Endometrial microvascular endothelial cells (primary cell): Measurements from ENCODE around the gene CORO2B. TPM values are rescaled to one million over a fixed set of nuclear protein-coding genes. Genes with fewer than 3 reads are reported as not detected.

Experiments used
- in situ Hi-C: cut with HindIII; loops from 2 replicates; pipeline ENCODE4 v1.10.0; 2017; ENCODE audit warnings: low sequenced_read_pairs, low pct_unique_long_range_greater_than_20kb; ENCODE audit errors: inconsistent ontology term
- total RNA-seq: library from RNA; depleted of rRNA; stranded (reverse); fragments of >200 nt; gene quantifications from one replicate; pipeline ENCODE4 v1.2.3, GENCODE V29; 2015; ENCODE audit errors: inconsistent ontology term

CORO2B gene
- total RNA-seq, 1 donor from 2014 or later: 4.0 TPM

GRCh38 chr15:68700455-68701123, 121.8 kb downstream of the CORO2B start:
- in situ Hi-C loops: no loop called here

- in situ Hi-C loops: no loop called here
Measured at GRCh38 chr15:68701886-68702285, 123.1 kb downstream of the CORO2B start.

GRCh38 chr15:68704496-68705021, 125.8 kb downstream of the CORO2B start:
- in situ Hi-C loops: no loop called here

GRCh38 chr15:68706256-68706655, 127.5 kb downstream of the CORO2B start:
- in situ Hi-C loops: no loop called here

GRCh38 chr15:68706931-68707330, 128.1 kb downstream of the CORO2B start:
- in situ Hi-C loops: no loop called here

GRCh38 chr15:68707386-68707785, 128.6 kb downstream of the CORO2B start:
- in situ Hi-C loops: no loop called here

GRCh38 chr15:68709876-68710275, 131.1 kb downstream of the CORO2B start:
- in situ Hi-C loops: no loop called here

GRCh38 chr15:68710536-68710935, 131.7 kb downstream of the CORO2B start:
- in situ Hi-C loops: no loop called here

GRCh38 chr15:68711406-68711805, 132.6 kb downstream of the CORO2B start:
- in situ Hi-C loops: no loop called here

- in situ Hi-C loops: no loop called here
Measured at GRCh38 chr15:68712886-68713285, 134.1 kb downstream of the CORO2B start.

GRCh38 chr15:68713874-68714273, 135.1 kb downstream of the CORO2B start:
- in situ Hi-C loops: no loop called here

GRCh38 chr15:68715111-68715510, 136.3 kb downstream of the CORO2B start:
- in situ Hi-C loops: no loop called here

GRCh38 chr15:68717951-68718350, 139.2 kb downstream of the CORO2B start:
- in situ Hi-C loops: no loop called here

GRCh38 chr15:68718468-68718867, 139.7 kb downstream of the CORO2B start:
- in situ Hi-C loops: no loop called here

GRCh38 chr15:68719051-68719450, 140.3 kb downstream of the CORO2B start:
- in situ Hi-C loops: no loop called here

GRCh38 chr15:68719672-68720071, 140.9 kb downstream of the CORO2B start:
- in situ Hi-C loops: no loop called here

- in situ Hi-C loops: no loop called here
Measured at GRCh38 chr15:68721886-68722285, 143.1 kb downstream of the CORO2B start.

- in situ Hi-C loops: no loop called here
Measured at GRCh38 chr15:68725736-68726135, 146.9 kb downstream of the CORO2B start.

- in situ Hi-C loops: no loop called here
Measured at GRCh38 chr15:68726246-68726645, 147.5 kb downstream of the CORO2B start.

- in situ Hi-C loops: no loop called here
Measured at GRCh38 chr15:68729789-68730411, 151.1 kb downstream of the CORO2B start.
